GM12891 (cell line): ENCODE measurements around the gene CDH4.

Source experiments
- DNase-seq: peaks from one replicate; pipeline ENCODE4 v3.0.0; 2011; ENCODE audit warnings: low spot score; ENCODE audit not compliant: insufficient read length
- FAIRE-seq: peaks from 2 replicates; lab custom pipeline; 2011; peaks lifted over from hg19 to GRCh38; lab: Jason Lieb, UNC
- PAX5 ChIP-seq: IDR thresholded peaks from 2 replicates; pipeline ENCODE4 v1.6.1; 2011; ENCODE audit warnings: low read length, moderate library complexity, mild to moderate bottlenecking; ENCODE audit not compliant: insufficient read depth, severe bottlenecking
- POLR2A ChIP-seq: IDR thresholded peaks from 2 replicates; pipeline ENCODE4 v1.6.1; 2011; ENCODE audit warnings: low read depth, low read length, control low read depth
- POLR2AphosphoS5 ChIP-seq: IDR thresholded peaks from 2 replicates; pipeline ENCODE4 v1.6.1; 2011; ENCODE audit warnings: low read depth, low read length, control low read depth
- POU2F2 ChIP-seq: IDR thresholded peaks from 2 replicates; pipeline ENCODE4 v1.6.1; 2011; ENCODE audit warnings: low read depth, mild to moderate bottlenecking, control low read depth, low read length, moderate library complexity
- SPI1 ChIP-seq: IDR thresholded peaks from 2 replicates; pipeline ENCODE4 v1.6.1; 2011; ENCODE audit warnings: low read depth, low read length, control low read depth
- TAF1 ChIP-seq: IDR thresholded peaks from 2 replicates; pipeline ENCODE4 v1.6.1; 2011; ENCODE audit warnings: low read depth, low read length, control low read depth

The CDH4 gene

DNA sequence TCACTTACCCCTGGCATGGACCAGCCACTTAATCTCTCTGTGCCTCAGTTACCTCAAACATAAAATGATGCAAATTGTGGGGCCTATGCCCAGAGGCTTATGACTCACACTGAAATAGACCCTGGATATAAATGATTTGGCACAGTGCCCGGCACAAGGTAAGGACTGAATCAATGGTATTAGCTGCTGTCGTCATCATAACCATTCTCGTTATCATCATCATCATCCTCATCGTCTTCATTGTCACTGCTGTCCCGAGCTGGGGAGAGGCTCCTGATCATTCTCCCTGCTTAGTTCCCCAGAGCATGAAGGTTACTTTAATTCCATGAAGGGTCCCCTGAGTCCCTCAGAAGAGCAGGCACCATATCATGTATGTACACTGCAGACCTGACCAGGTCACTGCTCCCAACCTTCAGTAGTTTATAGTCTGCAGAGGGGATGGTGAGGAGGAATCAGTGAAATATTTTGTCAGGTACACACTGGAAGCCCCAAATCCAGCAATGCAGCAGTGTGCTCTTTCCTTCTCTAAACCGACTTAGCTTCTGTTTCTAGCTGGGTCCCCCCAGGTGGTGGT, 664.3 kb downstream of the CDH4 start:
- TF ChIP-seq PAX5 (no peak), POU2F2 (no peak), SPI1 (no peak)
- DNase-seq (no peak), FAIRE-seq (no peak)

DNA sequence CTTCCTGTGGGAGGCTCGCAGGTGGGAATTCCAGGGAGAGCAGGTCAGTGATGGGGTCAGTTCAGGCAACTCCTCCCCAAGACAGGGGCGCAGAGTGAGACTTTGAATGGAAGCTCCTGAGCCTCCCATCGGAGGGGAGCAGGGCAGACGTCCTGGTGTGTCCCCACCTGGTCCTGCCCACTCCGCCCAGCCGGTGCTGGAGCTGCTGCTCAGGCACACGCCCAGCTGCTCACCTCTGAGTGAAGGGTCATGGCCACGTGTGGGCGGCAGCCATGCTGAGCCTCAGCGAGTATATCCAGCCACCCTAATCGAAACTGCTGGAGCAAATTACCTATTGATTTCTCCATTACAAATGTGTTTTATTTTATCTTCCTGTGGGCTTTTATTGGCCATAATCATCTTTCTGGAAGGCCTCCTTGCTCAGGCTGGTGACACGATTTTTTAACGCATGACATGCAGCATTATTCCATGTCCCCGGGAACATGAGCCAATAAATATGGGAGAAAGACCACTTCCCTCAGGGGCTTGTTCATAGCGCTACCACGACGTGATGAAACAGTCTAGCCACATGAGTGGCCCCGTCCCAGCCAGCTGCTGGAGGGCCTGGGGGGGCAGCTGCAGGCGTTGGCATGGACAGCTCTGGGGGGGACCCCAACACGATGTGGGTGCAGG, 665.5 kb downstream of the CDH4 start:
- FAIRE-seq (no peak), DNase-seq (no peak)
- TF ChIP-seq PAX5 (no peak), POU2F2 (no peak), TAF1 (no peak), POLR2A (no peak), POLR2AphosphoS5 (no peak), SPI1 (no peak)

DNA sequence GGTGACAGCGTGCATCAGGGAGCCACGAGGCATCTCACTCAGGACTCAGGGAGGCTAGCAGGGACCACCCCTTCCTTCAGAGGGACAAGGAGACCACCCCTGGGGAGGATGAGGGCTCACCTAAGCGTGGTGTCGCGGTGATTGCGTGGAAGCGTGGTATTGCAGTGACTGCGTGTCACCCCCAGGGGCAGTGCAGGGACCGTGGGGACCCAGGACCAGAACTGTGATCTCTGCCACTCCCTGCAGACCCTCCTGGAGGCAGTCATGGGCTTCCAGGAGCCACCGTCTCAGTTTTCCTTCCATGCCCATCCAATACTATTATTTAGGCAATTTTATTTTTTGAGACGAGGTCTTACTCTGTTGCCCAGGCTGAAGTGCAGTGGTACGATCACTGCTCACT, 666.5 kb downstream of the CDH4 start:
- TF ChIP-seq SPI1 (no peak), PAX5 (no peak), POLR2A (no peak)
- FAIRE-seq (no peak), DNase-seq (no peak)

DNA sequence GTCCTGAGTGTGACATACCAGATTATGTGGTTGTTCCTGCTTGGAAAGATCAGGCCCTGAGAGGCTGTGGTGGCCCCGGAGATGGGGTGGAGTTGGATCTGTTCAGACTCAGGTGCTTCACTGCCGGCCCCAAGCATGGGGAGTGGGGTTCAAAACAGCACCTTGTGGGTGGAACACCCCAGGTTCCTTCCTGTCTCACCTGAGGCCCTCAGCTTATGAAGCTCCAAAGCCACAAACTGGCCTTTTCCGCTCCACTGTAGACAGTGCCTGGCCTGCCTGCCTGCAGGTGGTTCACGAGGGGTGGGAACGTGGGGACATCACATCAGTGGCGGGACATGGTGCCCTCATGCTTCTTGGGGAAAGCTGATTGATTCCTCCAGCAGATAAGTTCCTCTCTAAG, 667.2 kb downstream of the CDH4 start:
- no peak for FAIRE-seq
- DNase-seq = no peak
- TF ChIP-seq POLR2A (no peak), POU2F2 (no peak), PAX5 (no peak), SPI1 (no peak), POLR2AphosphoS5 (no peak), TAF1 (no peak)

DNA sequence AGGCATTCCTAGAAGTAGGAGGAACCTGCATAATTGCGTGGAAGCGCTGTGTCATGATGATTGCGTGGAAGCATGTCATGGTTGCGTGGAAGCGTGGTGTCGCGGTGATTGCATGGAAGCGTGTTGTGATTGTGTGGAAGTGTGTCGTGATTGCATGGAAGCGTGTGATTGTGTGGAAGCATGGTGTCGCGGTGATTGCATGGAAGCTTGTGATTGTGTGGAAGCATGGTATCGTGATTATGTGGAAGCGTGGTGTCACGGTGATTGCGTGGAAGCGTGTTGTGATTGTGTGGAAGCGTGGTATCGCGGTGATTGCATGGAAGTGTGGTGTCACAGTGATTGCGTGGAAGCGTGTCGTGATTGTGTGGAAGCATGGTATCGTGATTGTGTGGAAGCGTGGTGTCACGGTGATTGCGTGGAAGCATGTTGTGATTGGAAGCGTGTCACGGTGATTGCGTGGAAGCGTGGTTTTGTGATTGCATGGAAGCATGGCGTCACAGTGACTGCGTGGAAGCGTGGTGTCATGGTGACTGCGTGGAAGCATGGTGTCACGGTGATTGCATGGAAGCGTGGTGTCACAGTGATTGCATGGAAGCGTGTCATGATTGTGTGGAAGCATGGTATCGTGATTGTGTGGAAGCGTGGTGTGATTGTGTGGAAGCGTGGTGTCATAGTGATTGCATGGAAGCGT, 667.8 kb downstream of the CDH4 start:
- TF ChIP-seq TAF1 (no peak), POLR2A (no peak), SPI1 (no peak), PAX5 (no peak), POU2F2 (no peak), POLR2AphosphoS5 (no peak)
- FAIRE-seq (peak; percentile 85), DNase-seq (no peak)

DNA sequence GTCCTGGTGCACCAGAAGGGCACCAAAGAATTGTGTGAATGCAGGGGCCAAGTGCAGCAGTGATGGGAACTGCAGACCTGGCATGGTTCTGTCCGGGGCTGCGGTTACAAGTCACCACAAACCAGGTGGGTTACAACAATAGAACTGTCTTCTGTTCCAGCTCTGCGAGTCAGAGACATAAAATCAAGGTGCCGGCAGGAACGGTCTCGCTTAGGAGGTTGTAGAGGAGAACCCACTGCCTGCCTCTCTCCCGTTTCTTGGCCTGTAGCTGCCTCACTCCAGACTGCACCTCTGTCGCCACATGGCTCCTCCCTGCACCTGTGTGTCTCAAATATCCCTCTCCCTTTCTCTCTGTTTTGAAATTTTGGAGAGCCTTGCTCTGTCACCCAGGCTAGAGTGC, 670.4 kb downstream of the CDH4 start:
- DNase-seq (no peak), FAIRE-seq (no peak)
- TF ChIP-seq TAF1 = no peak
- TF ChIP-seq POLR2AphosphoS5 = no peak
- no peak for TF ChIP-seq POLR2A
- TF ChIP-seq SPI1 = no peak
- TF ChIP-seq PAX5 = no peak
- no peak for TF ChIP-seq POU2F2

DNA sequence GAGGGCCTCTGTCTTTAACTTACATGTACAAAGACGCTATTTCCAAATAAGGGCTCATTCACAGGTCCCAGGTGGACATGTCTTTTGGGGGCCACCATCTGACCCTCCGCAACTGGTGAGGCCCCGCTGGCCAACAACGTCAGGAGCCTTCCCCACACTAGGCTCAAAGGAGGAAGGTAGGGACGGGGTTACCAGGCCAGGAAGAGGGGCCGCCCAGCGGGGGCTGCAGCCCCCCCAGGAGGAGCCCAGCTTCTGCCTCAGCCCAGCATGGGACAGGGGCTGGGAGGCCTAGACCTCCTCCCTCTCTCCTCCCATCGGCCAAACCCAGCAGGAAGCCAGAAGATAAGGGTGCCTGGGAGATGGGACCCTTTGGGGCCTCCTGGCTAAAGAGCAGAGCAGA, 670.9 kb downstream of the CDH4 start:
- FAIRE-seq (no peak), DNase-seq (no peak)
- TF ChIP-seq SPI1 = no peak
- TF ChIP-seq PAX5 = no peak
- TF ChIP-seq POLR2A = no peak
- TF ChIP-seq POLR2AphosphoS5 = no peak
- no peak for TF ChIP-seq POU2F2

DNA sequence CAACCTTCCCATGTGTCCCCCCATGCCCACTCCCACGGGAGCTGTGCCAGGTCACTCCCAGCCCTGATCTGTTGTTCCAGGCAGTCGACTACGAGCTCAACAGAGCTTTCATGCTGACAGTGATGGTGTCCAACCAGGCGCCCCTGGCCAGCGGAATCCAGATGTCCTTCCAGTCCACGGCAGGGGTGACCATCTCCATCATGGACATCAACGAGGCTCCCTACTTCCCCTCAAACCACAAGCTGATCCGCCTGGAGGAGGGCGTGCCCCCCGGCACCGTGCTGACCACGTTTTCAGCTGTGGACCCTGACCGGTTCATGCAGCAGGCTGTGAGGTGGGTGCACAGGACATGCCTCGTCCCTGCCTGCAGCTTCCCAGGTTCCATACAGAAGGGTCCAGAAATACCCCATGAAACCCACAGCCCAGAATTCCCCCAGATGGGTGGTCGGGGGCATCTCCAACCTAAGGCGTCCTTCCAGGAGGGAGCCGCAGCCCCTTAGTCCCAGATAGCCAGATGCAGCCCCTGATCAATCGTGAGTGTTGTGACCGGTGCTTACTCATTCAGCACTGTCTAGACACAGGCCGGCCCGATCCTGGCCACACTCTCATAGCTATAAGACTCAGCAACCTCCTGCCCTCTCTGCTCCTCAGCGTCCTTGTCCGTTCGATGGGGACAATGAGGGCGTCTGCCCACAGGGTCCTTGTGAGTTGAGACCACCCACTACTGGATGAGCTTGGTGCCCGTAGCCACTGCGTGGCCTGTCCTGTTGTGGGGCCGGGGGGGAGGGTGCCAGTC, 671.5 kb downstream of the CDH4 start:
- no peak for FAIRE-seq

DNA sequence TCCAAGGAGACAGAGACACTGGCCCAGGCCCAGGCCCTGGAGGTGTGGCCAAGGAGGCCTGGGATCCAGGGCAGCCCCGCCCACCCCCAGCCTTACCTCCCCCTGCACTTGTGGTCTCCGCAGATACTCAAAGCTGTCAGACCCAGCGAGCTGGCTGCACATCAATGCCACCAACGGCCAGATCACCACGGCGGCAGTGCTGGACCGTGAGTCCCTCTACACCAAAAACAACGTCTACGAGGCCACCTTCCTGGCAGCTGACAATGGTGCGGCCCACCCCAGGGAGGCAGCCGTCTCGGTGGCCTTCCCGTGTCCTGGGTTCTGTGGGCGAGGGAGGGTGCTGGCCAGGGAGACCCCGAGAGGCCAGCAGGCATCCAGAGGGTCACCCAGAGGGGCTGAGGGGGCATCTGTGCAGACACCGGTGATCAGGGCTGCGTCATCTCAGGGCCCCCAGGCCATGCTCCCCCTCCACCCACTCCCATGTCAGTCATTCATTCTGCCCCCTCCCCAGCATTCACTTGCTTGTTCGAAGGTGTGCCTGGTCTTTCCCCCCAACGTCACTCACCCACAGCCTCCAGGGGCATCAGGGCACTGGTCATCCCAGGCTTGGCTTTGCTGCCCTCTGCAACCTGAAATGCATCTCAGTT, 672.3 kb downstream of the CDH4 start:
- TF ChIP-seq PAX5 (no peak), POU2F2 (no peak), SPI1 (no peak)
- DNase-seq = no peak
- FAIRE-seq = no peak

More for the DNA sequence above, 671.5 kb downstream of the CDH4 start:
- no peak for DNase-seq
- TF ChIP-seq TAF1 (no peak), SPI1 (no peak), POLR2AphosphoS5 (no peak), POLR2A (no peak), PAX5 (no peak), POU2F2 (no peak)
